PFSK-1 (cell line): ENCODE results near the gene DCLK2.

ENCODE experiments used
- POLR2AphosphoS5 ChIP-seq: IDR thresholded peaks from 2 replicates; pipeline ENCODE4 v1.6.1; 2012; ENCODE audit warnings: low read depth, mild to moderate bottlenecking, control low read depth, low read length, moderate library complexity
- REST ChIP-seq, 2 experiments: IDR thresholded peaks; 2 replicates each; pipeline versions ENCODE4 v1.6.1 to v1.8.0; 2011 to 2012; ENCODE audit warnings: low read depth in 2 of 2, low read length in 2 of 2, control low read depth in 1 of 2, inconsistent platforms in 1 of 2, mild to moderate bottlenecking in 1 of 2, moderate library complexity in 1 of 2; ENCODE audit not compliant: insufficient read depth in 1 of 2
- SIN3A ChIP-seq: IDR thresholded peaks from 2 replicates; pipeline ENCODE4 v1.6.1; 2012; ENCODE audit warnings: mild to moderate bottlenecking, low read length, moderate library complexity, borderline replicate concordance; ENCODE audit not compliant: insufficient read depth
- TAF1 ChIP-seq: IDR thresholded peaks from 2 replicates; pipeline ENCODE4 v1.6.1; 2012; ENCODE audit warnings: low read length, control low read depth, borderline replicate concordance; ENCODE audit not compliant: insufficient read depth

- TF ChIP-seq TAF1: no peak
- no peak for TF ChIP-seq POLR2AphosphoS5
- no peak for TF ChIP-seq SIN3A
- no peak for TF ChIP-seq REST (IDR thresholded peaks at IDR 0.05; ENCODE audit: insufficient read depth in 1 of 2, low read depth in 2 of 2, low read length in 2 of 2)
These were observed 200.0 kb downstream of the DCLK2 start for GRCh38 chr4:150278206-150278605.
